BJ (cell line): ENCODE data around the gene SNURF. TPM values are rescaled to one million over a fixed set of nuclear protein-coding genes. Genes with fewer than 3 reads are reported as not detected.

Source experiments
- CTCF ChIA-PET: fragments of 350-600 bp; formaldehyde crosslinking; extraction: SDS; loops from one replicate; lab custom pipeline; 2021; ENCODE audit warnings: antibody characterized with exemption, inconsistent platforms; lab: Yijun Ruan, JAX
- POLR2A ChIA-PET: fragments of 300-600 bp; sonication (Branson Sonifier 250); formaldehyde crosslinking; extraction: SDS; loops from one replicate; lab custom pipeline; 2021; ENCODE audit warnings: antibody characterized with exemption; lab: Charles Lee
- DNase-seq: peaks from one replicate; pipeline ENCODE4 v3.0.0-alpha.2; 2011; ENCODE audit warnings: low read depth
- H3K27me3 ChIP-seq: 2 replicates; pipeline ENCODE4 v1.6.0; 2011; ENCODE audit warnings: low read length; ENCODE audit not compliant: control insufficient read depth, insufficient read depth
- H3K36me3 ChIP-seq: 2 replicates; pipeline ENCODE4 v1.5.1; 2011; ENCODE audit warnings: low read length; ENCODE audit not compliant: control insufficient read depth, insufficient read depth
- H3K4me3 ChIP-seq: 2 replicates; pipeline ENCODE4 v1.5.1; 2011; ENCODE audit warnings: low read depth, mild to moderate bottlenecking, control low read depth, low read length
- polyA plus RNA-seq: library from polyadenylated mRNA; depleted of rRNA; stranded (reverse); fragments of >200 nt; gene quantifications from 2 replicates; pipeline ENCODE4 v1.2.3, GENCODE V29; 2011; rRNA removed
- small RNA-seq: library from RNA; depleted of rRNA; stranded (forward); fragments of <200 nt; gene quantifications from one replicate; pipeline ENCODE3, GENCODE V24; 2012; ENCODE audit warnings: low replicate concordance, low read depth; ENCODE audit not compliant: insufficient read length
- TF ChIP-seq, protein P1 (sequence below): IDR thresholded peaks from 2 replicates; pipeline ENCODE4 v1.5.1; 2011; ENCODE audit warnings: low read depth, mild to moderate bottlenecking, control low read depth, inconsistent platforms, low read length, moderate library complexity; ENCODE audit not compliant: insufficient read depth

The SNURF gene
- polyA plus RNA-seq, 1 experiment, result 3.1 TPM

DNA sequence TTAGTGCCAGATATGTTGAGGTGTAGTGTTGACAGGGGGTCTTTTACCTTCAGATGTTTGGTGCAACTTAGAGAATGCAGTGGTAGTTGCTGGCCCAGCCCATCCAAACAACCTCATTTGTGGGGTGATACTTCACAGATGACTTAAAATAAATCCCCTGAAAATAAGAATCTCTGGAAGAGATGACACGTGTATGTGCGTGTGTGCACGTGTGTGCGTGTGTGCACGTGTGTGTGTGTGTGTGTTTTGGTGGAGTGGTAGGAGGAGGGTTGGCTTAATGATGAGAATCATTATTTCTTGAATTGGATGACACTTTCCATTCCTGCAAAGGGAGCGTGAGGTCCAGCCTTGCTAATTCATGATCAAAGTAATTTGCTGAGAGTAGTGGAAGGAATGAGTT lies 31.9 kb downstream of the SNURF start:
- no peak overlapping the region for H3K4me3 ChIP-seq
- ChIA-PET CTCF (no interaction called here), POLR2A (no interaction called here)
- H3K27me3 ChIP-seq, result no peaks in the 10 kb centered on the region
- H3K36me3 ChIP-seq, result no peaks in the 10 kb centered on the region
- no peak for DNase-seq
- TF ChIP-seq, protein P1, sequence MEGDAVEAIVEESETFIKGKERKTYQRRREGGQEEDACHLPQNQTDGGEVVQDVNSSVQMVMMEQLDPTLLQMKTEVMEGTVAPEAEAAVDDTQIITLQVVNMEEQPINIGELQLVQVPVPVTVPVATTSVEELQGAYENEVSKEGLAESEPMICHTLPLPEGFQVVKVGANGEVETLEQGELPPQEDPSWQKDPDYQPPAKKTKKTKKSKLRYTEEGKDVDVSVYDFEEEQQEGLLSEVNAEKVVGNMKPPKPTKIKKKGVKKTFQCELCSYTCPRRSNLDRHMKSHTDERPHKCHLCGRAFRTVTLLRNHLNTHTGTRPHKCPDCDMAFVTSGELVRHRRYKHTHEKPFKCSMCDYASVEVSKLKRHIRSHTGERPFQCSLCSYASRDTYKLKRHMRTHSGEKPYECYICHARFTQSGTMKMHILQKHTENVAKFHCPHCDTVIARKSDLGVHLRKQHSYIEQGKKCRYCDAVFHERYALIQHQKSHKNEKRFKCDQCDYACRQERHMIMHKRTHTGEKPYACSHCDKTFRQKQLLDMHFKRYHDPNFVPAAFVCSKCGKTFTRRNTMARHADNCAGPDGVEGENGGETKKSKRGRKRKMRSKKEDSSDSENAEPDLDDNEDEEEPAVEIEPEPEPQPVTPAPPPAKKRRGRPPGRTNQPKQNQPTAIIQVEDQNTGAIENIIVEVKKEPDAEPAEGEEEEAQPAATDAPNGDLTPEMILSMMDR, result no peak

Small RNA genes lying within 50 kb of the gene (small RNA-seq; reads per million reads assigned to genes)
- gene AC090602.1 (not detected), gene AC124312.4 (not detected), gene AC124312.5 (not detected)

Other genes with a start within 250 kb of the SNURF start
- 84.1 and 84.6 TPM in 2 replicates for gene SNRPN, start within 50 bp of the SNURF start, polyA plus RNA-seq